ENCODE measurements around the gene MED28.
A peak's percentile ranks its signal among the peaks of the same experiment; 100 is the strongest.

The MED28 gene

GRCh38 chr4:17595471-17596005 lies 18.9 kb upstream of the MED28 start:
- no peak overlapping the region for H3K27ac Mint-ChIP-seq
- DNase-seq (ENCODE audit: low spot score in 2 of 2) (no peak), ATAC-seq (no peak)
- H3K4me1 Mint-ChIP-seq, result peaks cover 18% of the 10 kb centered on the region
- H3K36me3 Mint-ChIP-seq, result peaks cover 100% of the 10 kb centered on the region
- no peak overlapping the region for H3K4me3 Mint-ChIP-seq
- H3K9me3 Mint-ChIP-seq, result no peaks in the 10 kb centered on the region

DNA sequence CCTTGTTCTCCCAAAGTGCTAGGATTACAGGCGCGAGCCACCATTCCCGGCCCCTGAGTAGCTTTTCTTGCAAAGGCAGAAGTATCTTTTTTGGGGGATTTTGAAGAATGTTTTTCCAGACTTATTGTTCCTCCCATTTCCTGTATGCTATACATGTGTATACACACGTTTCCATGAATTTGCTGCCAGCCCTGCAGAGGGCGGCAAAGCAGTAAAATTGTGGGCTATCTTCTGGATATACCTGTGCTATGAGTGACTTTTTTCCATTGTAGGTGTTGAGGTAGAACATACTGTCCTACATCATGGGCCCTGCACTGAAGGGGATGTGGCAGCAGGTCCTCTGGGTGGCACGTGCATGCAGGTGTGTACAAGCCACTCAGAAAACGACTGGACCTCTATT lies 16.9 kb upstream of the MED28 start:
- Mint-ChIP-seq H3K36me3 (peaks cover 91% of the 10 kb centered on the region), H3K4me3 (no peak overlapping the region), H3K9me3 (no peaks in the 10 kb centered on the region), H3K4me1 (peaks cover 7% of the 10 kb centered on the region), H3K27ac (no peak overlapping the region)
- DNase-seq (ENCODE audit: low spot score in 2 of 2) (no peak), ATAC-seq (no peak)

- ATAC-seq, result no peak
- Mint-ChIP-seq H3K4me3 (no peak overlapping the region), H3K36me3 (peaks cover 91% of the 10 kb centered on the region), H3K27ac (no peak overlapping the region), H3K4me1 (no peaks in the 10 kb centered on the region), H3K9me3 (no peaks in the 10 kb centered on the region)
- DNase-seq (ENCODE audit: low spot score in 2 of 2), result no peak
Measured at GRCh38 chr4:17599826-17600225, 14.6 kb upstream of the MED28 start.

- Mint-ChIP-seq H3K27ac (peak overlapping the region; percentile 71), H3K4me1 (peaks cover 5% of the 10 kb centered on the region), H3K4me3 (no peak overlapping the region), H3K9me3 (no peaks in the 10 kb centered on the region), H3K36me3 (peaks cover 74% of the 10 kb centered on the region)
- ATAC-seq (no peak), DNase-seq (ENCODE audit: low spot score in 2 of 2) (no peak)
Measured at GRCh38 chr4:17605236-17605635, 9.2 kb upstream of the MED28 start.

- peak overlapping the region; percentile 98 for H3K27ac Mint-ChIP-seq
- peaks cover 46% of the 10 kb centered on the region for H3K36me3 Mint-ChIP-seq
Measured at GRCh38 chr4:17613761-17614415, 553 bp upstream of the MED28 start.

GRCh38 chr4:17616283-17616682 lies 1.8 kb downstream of the MED28 start:
- H3K4me1 Mint-ChIP-seq, result peaks cover 26% of the 10 kb centered on the region
- H3K36me3 Mint-ChIP-seq, result peaks cover 70% of the 10 kb centered on the region
- no peak for ATAC-seq
- DNase-seq (ENCODE audit: low spot score in 2 of 2), result no peak
- H3K27ac Mint-ChIP-seq, result peak overlapping the region; percentile 89
- H3K9me3 Mint-ChIP-seq, result no peaks in the 10 kb centered on the region
- H3K4me3 Mint-ChIP-seq, result peak overlapping the region; percentile 95

More at GRCh38 chr4:17613761-17614415, 553 bp upstream of the MED28 start:
- Mint-ChIP-seq H3K4me3 (peak overlapping the region; percentile 95), H3K9me3 (no peaks in the 10 kb centered on the region), H3K4me1 (peaks cover 19% of the 10 kb centered on the region)
- DNase-seq (ENCODE audit: low spot score in 2 of 2) (no peak), ATAC-seq (peak; percentile 69)

GRCh38 chr4:17618926-17619325 lies 4.5 kb downstream of the MED28 start:
- Mint-ChIP-seq H3K36me3 (peaks cover 93% of the 10 kb centered on the region), H3K4me3 (no peak overlapping the region), H3K9me3 (no peaks in the 10 kb centered on the region), H3K4me1 (peaks cover 26% of the 10 kb centered on the region), H3K27ac (peak overlapping the region; percentile 16)
- ATAC-seq (no peak), DNase-seq (ENCODE audit: low spot score in 2 of 2) (no peak)

- H3K4me1 Mint-ChIP-seq, result peaks cover 32% of the 10 kb centered on the region
- no peaks in the 10 kb centered on the region for H3K9me3 Mint-ChIP-seq
- DNase-seq (ENCODE audit: low spot score in 2 of 2) (no peak), ATAC-seq (no peak)
- no peak overlapping the region for H3K4me3 Mint-ChIP-seq
- H3K27ac Mint-ChIP-seq, result peak overlapping the region; percentile 16
- peaks cover 93% of the 10 kb centered on the region for H3K36me3 Mint-ChIP-seq
Measured at GRCh38 chr4:17619416-17620105, 5.1 kb downstream of the MED28 start.

- H3K27ac Mint-ChIP-seq, result peak overlapping the region; percentile 82
- ATAC-seq (no peak), DNase-seq (ENCODE audit: low spot score in 2 of 2) (no peak)
- H3K9me3 Mint-ChIP-seq, result no peaks in the 10 kb centered on the region
- no peak overlapping the region for H3K4me3 Mint-ChIP-seq
- peaks cover 100% of the 10 kb centered on the region for H3K36me3 Mint-ChIP-seq
- H3K4me1 Mint-ChIP-seq, result peaks cover 24% of the 10 kb centered on the region
Measured at GRCh38 chr4:17623451-17624001, 9.1 kb downstream of the MED28 start.

DNA sequence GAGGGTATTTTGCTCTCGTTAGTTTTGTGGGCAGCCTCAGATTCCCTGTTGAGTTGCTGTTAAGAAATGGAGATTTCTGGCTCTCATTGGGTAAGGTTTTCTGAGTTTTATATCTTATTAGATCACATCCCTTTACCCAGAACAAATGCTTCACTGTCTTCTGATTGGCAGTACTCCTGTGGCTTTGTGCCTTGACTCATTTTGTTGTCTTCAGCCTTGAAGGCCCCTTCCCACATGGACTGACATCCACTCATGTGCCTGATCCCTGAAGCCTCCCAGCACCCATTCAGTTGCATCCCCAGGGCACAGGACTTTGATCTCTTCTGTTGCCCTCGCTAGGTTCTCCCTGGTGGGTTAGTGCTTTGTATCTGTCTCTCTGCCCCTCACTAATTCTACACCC lies 10.4 kb downstream of the MED28 start:
- ATAC-seq, result no peak
- H3K36me3 Mint-ChIP-seq, result peaks cover 100% of the 10 kb centered on the region
- H3K4me1 Mint-ChIP-seq, result peaks cover 18% of the 10 kb centered on the region
- peak overlapping the region; percentile 82 for H3K27ac Mint-ChIP-seq
- no peaks in the 10 kb centered on the region for H3K9me3 Mint-ChIP-seq
- H3K4me3 Mint-ChIP-seq, result no peak overlapping the region
- no peak for DNase-seq (ENCODE audit: low spot score in 2 of 2)

- H3K27ac Mint-ChIP-seq, result no peak overlapping the region
- H3K4me1 Mint-ChIP-seq, result peaks cover 12% of the 10 kb centered on the region
- ATAC-seq, result no peak
- DNase-seq (ENCODE audit: low spot score in 2 of 2), result no peak
- H3K9me3 Mint-ChIP-seq, result no peaks in the 10 kb centered on the region
- H3K4me3 Mint-ChIP-seq, result no peak overlapping the region
- H3K36me3 Mint-ChIP-seq, result peaks cover 100% of the 10 kb centered on the region
Measured at GRCh38 chr4:17630228-17630627, 15.8 kb downstream of the MED28 start.

DNA sequence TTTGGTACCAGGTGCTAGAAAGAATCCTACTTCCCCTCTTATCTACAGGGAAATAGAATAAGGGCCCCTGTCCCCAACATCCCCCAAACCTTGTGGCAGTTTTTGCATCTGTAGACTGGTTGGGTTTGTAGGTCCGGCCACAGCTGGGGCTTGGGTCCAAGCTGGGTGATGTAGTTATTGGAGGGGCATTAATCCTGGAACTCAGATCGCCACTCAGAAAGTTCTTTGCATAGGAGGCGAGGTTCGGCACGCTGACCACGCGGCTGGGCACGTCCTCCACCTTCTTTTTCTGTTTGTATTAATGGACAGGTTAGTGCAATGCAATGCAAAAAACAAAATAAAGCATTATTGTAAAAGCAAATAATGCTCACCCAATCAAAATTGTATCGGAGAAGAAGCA lies 19.2 kb downstream of the MED28 start:
- Mint-ChIP-seq H3K9me3 (no peaks in the 10 kb centered on the region), H3K4me1 (peaks cover 3% of the 10 kb centered on the region), H3K4me3 (no peak overlapping the region), H3K36me3 (peaks cover 72% of the 10 kb centered on the region), H3K27ac (no peak overlapping the region)
- no peak for DNase-seq (ENCODE audit: low spot score in 2 of 2)
- ATAC-seq, result no peak

DNA sequence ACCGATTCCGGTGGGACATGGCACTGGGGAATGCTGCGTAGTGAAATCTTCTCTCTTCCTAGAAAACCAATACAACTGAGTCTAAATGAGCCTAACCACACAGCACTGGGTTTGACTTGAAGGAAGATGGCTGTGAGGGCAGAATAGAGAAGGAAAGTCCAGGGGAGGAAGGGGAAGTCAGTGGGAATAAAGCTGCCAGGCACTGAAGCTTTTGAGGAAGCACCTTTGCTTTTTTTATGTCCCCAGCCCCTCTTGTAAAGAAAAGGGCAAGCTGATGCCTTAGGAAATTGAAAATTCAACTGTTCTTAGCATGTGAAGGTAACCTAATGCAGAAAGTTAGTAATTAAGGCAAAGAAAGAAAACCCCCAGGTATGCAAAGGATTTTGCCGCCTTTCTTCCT lies 20.6 kb downstream of the MED28 start:
- ATAC-seq, result no peak
- Mint-ChIP-seq H3K9me3 (no peaks in the 10 kb centered on the region), H3K27ac (peak overlapping the region; percentile 27), H3K4me3 (no peak overlapping the region), H3K4me1 (no peaks in the 10 kb centered on the region), H3K36me3 (peaks cover 58% of the 10 kb centered on the region)
- no peak for DNase-seq (ENCODE audit: low spot score in 2 of 2)

- peaks cover 45% of the 10 kb centered on the region for H3K36me3 Mint-ChIP-seq
- no peak for ATAC-seq
- no peak overlapping the region for H3K4me3 Mint-ChIP-seq
- no peaks in the 10 kb centered on the region for H3K4me1 Mint-ChIP-seq
- no peak for DNase-seq (ENCODE audit: low spot score in 2 of 2)
- H3K27ac Mint-ChIP-seq, result no peak overlapping the region
- no peaks in the 10 kb centered on the region for H3K9me3 Mint-ChIP-seq
Measured at GRCh38 chr4:17636341-17636695, 21.9 kb downstream of the MED28 start.

DNA sequence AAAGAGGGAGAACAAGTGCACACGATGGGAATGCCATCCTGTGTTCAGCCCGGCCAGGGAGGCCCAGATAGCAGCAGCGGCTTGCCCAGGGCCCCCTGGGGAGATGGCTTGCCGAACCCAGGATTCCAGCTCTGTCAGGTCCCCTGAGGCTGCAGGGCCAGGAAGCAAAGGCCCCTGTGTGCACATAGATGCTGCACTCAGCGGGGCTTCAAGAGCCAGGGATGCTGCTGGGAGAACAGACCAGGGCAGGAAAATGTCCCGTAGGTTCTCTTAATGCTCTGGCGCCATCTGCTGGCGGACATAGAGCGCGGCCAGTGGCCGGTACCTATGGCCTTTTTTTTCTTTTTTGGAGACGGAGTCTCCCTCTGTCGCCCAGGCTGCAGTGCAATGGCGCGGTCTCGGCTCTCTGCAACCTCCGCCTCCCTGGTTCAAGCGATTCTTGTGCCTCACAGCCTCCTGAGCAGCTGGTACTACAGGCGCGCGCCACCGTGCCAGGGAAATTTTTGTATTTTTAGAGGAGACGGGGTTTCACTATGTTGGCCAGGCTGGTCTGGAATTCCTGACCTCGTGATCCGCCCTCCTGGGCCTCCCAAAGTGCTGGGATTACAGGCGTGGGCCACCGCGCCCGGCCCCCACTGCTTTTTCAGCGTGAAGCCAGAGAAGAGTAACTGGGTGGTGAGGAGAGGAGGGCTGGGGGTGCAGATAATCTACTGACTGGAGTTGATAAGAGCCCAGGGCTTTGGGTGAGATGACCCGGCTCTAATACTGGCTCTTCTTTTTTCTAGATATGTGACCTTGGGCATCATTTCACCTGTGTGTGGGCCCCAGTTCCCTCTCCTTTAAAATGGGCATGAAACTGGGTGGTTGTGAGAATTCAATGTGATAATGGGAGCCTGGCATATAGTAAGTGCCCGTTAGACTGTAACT lies 22.5 kb downstream of the MED28 start:
- H3K4me1 Mint-ChIP-seq, result no peaks in the 10 kb centered on the region
- DNase-seq (ENCODE audit: low spot score in 2 of 2), result peak; percentile 67 to 83
- ATAC-seq, result peak; percentile 89
- peaks cover 39% of the 10 kb centered on the region for H3K36me3 Mint-ChIP-seq
- no peak overlapping the region for H3K27ac Mint-ChIP-seq
- H3K9me3 Mint-ChIP-seq, result no peaks in the 10 kb centered on the region
- H3K4me3 Mint-ChIP-seq, result no peak overlapping the region
